ENCODE data around the gene AZU1. TPM values are rescaled to one million over a fixed set of nuclear protein-coding genes. Genes with fewer than 3 reads are reported as not detected.

The AZU1 gene
- total and polyA plus RNA-seq, 4 donors, result 0.08 to 20.2 (median 0.99) TPM

GRCh38 chr19:831407-832369, 4.1 kb downstream of the AZU1 start (continued):
- TF ChIP-seq REST (IDR thresholded peaks at IDR 0.05) (no peak), EGR1 (IDR thresholded peaks at IDR 0.05; ENCODE audit: low read depth in 2 of 2) (no peak)

- H3K9me3 ChIP-seq (ENCODE audit: control insufficient read depth in 4 of 4, low read length in 3 of 4), result no peaks in the 10 kb centered on the region
- no peaks in the 10 kb centered on the region for H3K36me3 ChIP-seq (ENCODE audit: control insufficient read depth in 4 of 4, insufficient read depth in 3 of 4, low read depth in 1 of 4, low read length in 3 of 4)
- WGBS, result 74% methylated on average over 24 of the region's 24 CpGs
- TF ChIP-seq NR2F2 (IDR thresholded peaks at IDR 0.05) (no peak), REST (IDR thresholded peaks at IDR 0.05) (no peak), FOXA1 (IDR thresholded peaks at IDR 0.05) (no peak), SP1 (IDR thresholded peaks at IDR 0.05) (no peak), ATF3 (IDR thresholded peaks at IDR 0.05) (no peak), MAX (IDR thresholded peaks at IDR 0.05) (no peak), HNF4A (conservative IDR thresholded peaks at IDR 0.05) (no peak), JUND (IDR thresholded peaks at IDR 0.05) (no peak), RXRA (IDR thresholded peaks at IDR 0.05) (no peak), TAF1 (conservative IDR thresholded peaks at IDR 0.05) (no peak), HNF4G (IDR thresholded peaks at IDR 0.05) (no peak)
- H3K27me3 ChIP-seq (ENCODE audit: control insufficient read depth in 4 of 4, insufficient read depth in 4 of 4, low read length in 3 of 4), result no peaks in the 10 kb centered on the region
- H3K4me3 ChIP-seq (ENCODE audit: low read depth in 1 of 3, low read length in 3 of 3), result no peak overlapping the region
- no peak for DNase-seq (ENCODE audit: low spot score)
- H3K9ac ChIP-seq (ENCODE audit: low read depth in 1 of 2, low read length in 2 of 2), result no peak overlapping the region
- H3K27ac ChIP-seq (ENCODE audit: low read depth in 1 of 2, low read length in 2 of 2), result no peak overlapping the region
- peaks cover 0 to 4% (median 1%) of the 10 kb centered on the region in 4 donors for H3K4me1 ChIP-seq (ENCODE audit: control insufficient read depth in 4 of 4, insufficient read depth in 4 of 4, low read length in 3 of 4)
These were observed 6.6 kb downstream of the AZU1 start for GRCh38 chr19:834216-834615.

Data from liver (tissue), 9 donors.